GM12878 (cell line): ENCODE results near the gene ADSS2. TPM values are rescaled to one million over a fixed set of nuclear protein-coding genes. Genes with fewer than 3 reads are reported as not detected.

Source experiments
- IRF3 ChIP-seq: fragments of 450-650 bp; IDR thresholded peaks from 2 replicates; pipeline ENCODE4 v1.6.1; 2014; ENCODE audit warnings: mild to moderate bottlenecking
- MYC ChIP-seq: IDR thresholded peaks from 2 replicates; pipeline ENCODE4 v1.6.1; 2011; ENCODE audit warnings: mild to moderate bottlenecking, low read length, moderate library complexity, inconsistent platforms; ENCODE audit not compliant: insufficient read depth, insufficient replicate concordance, insufficient read length, severe bottlenecking
- PRDM15 ChIP-seq: fragments of 450-650 bp; formaldehyde crosslinking; IDR thresholded peaks from 2 replicates; pipeline ENCODE4 v1.4.0; 2020; ENCODE audit warnings: mild to moderate bottlenecking, moderate library complexity
- RAD21 ChIP-seq: IDR thresholded peaks from 2 replicates; pipeline ENCODE4 v1.6.1; 2011; ENCODE audit warnings: mild to moderate bottlenecking, low read depth, low read length, moderate library complexity; ENCODE audit not compliant: insufficient read depth
- RFX5 ChIP-seq: IDR thresholded peaks from 2 replicates; pipeline ENCODE4 v1.6.1; 2011; ENCODE audit warnings: low read depth, low read length, improper control_type of control experiment
- SPI1 ChIP-seq: IDR thresholded peaks from 2 replicates; pipeline ENCODE4 v1.6.1; 2011; ENCODE audit warnings: low read depth, mild to moderate bottlenecking, low read length, moderate library complexity, borderline replicate concordance; ENCODE audit not compliant: insufficient read depth
- TAF1 ChIP-seq: IDR thresholded peaks from 2 replicates; pipeline ENCODE4 v1.6.1; 2011; ENCODE audit warnings: mild to moderate bottlenecking, low read depth, low read length, borderline replicate concordance
- ZBTB4 ChIP-seq: fragments of 450-650 bp; formaldehyde crosslinking; IDR thresholded peaks from 2 replicates; pipeline ENCODE4 v1.4.0; 2022; ENCODE audit warnings: mild to moderate bottlenecking, moderate library complexity
- ZNF687 ChIP-seq: fragments of 450-650 bp; IDR thresholded peaks from 2 replicates; pipeline ENCODE4 v1.6.1; 2017; ENCODE audit warnings: mild to moderate bottlenecking, moderate library complexity
- ZZZ3 ChIP-seq: IDR thresholded peaks from 2 replicates; pipeline ENCODE4 v1.6.1; 2011; ENCODE audit warnings: low read depth; ENCODE audit not compliant: control insufficient read depth, insufficient read length
- polyA plus RNA-seq, 11 experiments: library from polyadenylated mRNA; depleted of rRNA in 4 of 11; unstranded in 6 of 11; stranded (reverse) in 5 of 11; fragments of >200 nt; fragmentation: Nextera tagmentation in 4 of 11; fragmentation: Illumina TruSeq in 1 of 11; extraction: Ambion mirVana in 4 of 11; extraction: Trizol in 1 of 11; gene quantifications; 1 replicate in 1 of 11; 2 replicates in 10 of 11; pipeline versions ENCODE4 v1.2.1 to v1.2.3, GENCODE V29; 2011 to 2016; ENCODE audit warnings: inconsistent platforms in 2 of 11, missing spikeins in 2 of 11, low read depth in 1 of 11
- total RNA-seq, 4 experiments: library from RNA; depleted of rRNA in 3 of 4; stranded (reverse); fragments of >200 nt in 3 of 4; fragmentation: Illumina TruSeq in 1 of 4; extraction: Trizol in 1 of 4; gene quantifications; 2 replicates each; pipeline versions ENCODE4 v1.2.1 to v1.2.3, GENCODE V29; 2013 to 2021

Gene ADSS2
- total and polyA plus RNA-seq, 10 of the 15 experiments (the other 5 are each of a cell fraction or from before 2014, with no cell fraction given): 8.1 to 49.3 (median 40.6) TPM

GRCh38 chr1:244473059-244473605, 21.4 kb upstream of the ADSS2 start (continued):
- no peak for TF ChIP-seq IRF3
- TF ChIP-seq PRDM15 (CRISPR knock-in tag): no peak
- no peak for TF ChIP-seq ZNF687
- TF ChIP-seq RFX5: no peak
- TF ChIP-seq TAF1: no peak
- TF ChIP-seq SPI1: no peak
- no peak for TF ChIP-seq ZBTB4 (CRISPR knock-in tag)
- TF ChIP-seq RAD21: no peak
- TF ChIP-seq MYC: no peak
- TF ChIP-seq ZZZ3: no peak
